HG03439 (cell line): ENCODE measurements around the gene TMEM132C.

ENCODE experiments used
- ATAC-seq: cut with Tn5 transposase; IDR thresholded peaks from one replicate; pipeline ENCODE4 v1.9.1; 2021; ENCODE audit warnings: mild to moderate bottlenecking, moderate library complexity; ENCODE audit not compliant: unreplicated experiment

The TMEM132C gene

GRCh38 chr12:128693771-128694170, 426.8 kb downstream of the TMEM132C start:
- ATAC-seq, result no peak

DNA sequence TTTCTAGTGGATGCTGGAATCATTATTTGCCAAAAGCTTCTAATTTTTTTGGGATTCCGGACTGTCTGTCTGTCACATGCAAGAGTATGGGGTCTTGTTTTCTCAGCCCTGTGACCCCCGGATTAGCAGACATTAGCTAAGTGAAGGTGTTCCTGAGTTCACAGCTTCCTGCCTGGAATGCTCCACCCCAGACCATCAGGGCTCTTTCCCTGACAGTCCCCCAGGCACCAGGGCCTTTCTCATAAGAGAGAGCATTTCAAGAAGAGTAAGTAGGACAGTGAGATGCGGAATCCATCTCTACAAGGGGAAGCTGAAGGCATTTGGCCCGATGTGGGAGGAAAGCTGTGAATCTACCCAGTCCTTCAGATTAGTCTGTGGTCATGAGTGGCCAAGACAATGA, 427.5 kb downstream of the TMEM132C start:
- no peak for ATAC-seq

GRCh38 chr12:128695697-128696096, 428.7 kb downstream of the TMEM132C start:
- ATAC-seq, result no peak

DNA sequence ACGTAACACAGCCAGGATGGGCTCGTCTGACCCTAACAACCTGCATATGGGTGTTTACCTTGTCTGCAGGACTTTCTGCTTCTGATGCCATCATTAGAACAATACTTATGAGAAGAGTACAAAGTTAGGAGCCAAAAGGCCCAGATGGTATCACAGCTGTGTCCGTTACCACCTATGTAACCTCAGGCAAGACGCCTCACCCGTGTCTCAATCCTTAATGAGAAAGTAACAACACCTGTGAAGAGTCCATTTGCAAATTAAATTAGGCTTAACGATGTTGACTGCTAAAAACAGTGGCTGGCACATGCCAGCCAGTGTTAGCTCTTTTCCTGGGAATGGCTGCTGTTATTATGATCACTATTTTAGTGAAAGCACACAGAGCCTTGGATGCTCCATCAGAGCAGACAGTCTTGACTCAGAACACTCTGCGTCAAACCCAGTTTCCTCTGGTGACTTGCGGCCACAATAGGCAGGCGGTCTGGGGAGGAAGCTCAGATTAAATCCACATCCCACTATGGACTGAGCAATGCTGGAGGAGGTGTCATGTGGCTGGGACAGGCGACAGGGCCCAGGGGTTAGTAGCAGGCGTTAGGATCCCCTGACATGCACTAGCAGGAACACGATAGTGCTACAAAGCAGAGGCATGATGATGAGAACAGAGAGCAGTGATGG, 431.5 kb downstream of the TMEM132C start:
- ATAC-seq, result no peak

DNA sequence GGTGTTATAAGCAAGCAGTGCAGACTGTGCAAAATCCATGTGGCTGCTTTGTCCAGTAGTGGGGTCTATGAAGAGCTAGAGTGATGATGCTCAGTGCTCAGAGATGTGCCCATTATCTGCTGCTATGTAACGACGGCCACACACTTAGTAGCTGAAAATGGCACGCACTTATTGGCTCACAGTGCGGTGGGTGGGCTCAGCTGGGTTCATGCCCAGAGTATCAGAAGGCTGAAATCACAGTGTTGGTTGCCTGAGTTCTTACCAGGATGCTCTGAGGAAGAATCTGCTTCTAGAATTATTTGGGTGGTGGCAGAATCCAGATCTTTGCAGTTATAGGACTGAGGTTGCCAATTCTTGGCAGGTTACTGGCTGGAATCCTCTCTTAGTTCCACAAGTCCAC, 432.1 kb downstream of the TMEM132C start:
- no peak for ATAC-seq

DNA sequence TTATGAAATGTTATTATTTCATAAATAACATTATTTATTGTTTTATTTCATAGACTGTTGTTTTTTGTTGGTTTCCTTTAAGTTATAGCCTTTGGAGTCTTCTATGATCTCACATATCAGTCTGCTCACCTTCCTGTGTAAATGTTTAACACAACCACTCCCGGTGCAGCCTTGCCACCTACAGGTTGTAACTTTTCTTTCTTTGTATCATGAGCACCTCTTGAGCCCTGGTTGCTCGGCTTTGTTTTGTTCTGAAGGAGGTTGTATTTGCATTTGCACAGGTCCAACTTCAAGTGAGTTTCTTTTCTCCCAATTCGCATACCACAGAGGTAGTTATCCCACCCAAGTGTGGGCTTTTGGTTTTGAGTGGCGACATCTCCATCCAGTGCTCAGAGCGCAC, 435.4 kb downstream of the TMEM132C start:
- no peak for ATAC-seq

DNA sequence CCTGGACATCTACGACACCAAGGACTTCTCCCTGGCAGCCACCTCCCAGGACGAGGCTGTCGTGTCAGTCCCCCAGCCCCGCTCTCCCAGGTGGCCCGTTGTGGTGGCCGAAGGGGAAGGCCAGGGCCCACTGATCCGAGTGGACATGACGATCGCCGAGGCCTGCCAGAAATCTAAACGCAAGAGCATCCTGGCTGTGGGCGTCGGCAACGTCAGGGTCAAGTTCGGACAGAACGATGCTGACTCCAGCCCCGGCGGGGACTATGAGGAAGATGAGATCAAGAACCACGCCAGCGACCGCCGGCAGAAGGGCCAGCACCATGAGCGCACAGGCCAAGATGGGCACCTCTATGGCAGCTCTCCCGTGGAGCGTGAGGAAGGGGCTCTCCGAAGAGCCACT, 438.2 kb downstream of the TMEM132C start:
- no peak for ATAC-seq

DNA sequence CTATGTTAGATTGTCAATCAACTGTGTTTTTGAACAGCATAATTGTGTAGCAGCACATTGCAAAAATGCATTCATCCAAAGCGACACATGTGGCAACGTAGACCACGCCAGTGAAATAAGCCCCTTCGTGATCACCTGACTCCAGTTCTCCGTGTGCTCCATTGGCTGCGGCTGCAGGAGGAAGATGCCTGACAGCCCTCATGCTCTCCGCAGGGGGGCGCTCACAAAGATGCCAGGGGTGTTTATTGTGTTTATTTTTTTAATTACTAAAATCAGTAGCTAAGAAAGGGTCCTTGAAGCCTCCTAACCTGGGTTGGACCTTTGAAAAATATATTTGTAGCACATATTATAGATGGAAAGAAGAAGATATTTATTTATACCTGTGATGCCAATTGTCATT, 440.5 kb downstream of the TMEM132C start:
- ATAC-seq, result no peak

- ATAC-seq, result no peak
Measured at GRCh38 chr12:128708789-128709188, 441.8 kb downstream of the TMEM132C start.

GRCh38 chr12:128709660-128710059, 442.7 kb downstream of the TMEM132C start:
- ATAC-seq, result no peak

- no peak for ATAC-seq
Measured at GRCh38 chr12:128711486-128711885, 444.5 kb downstream of the TMEM132C start.

GRCh38 chr12:128712622-128713021, 445.7 kb downstream of the TMEM132C start:
- ATAC-seq, result no peak

DNA sequence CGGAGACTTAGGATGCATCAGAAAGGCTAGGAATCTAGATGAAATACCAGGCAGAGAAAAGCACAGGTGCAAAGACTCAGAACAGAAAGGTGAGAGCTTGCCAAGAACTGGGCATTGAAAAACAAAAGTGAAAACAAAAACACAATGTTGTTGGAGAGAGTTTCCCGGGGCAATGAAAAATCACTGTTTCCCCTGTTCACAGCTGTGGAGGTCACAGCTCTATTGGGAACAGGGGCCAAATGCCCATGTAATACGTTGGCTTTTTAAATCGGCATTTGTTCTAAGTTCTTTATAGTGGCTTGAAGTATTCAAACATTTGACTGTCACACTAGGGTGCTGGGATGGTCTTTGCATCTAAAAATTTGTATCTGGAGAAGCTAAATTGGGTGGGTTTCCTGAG, 448.5 kb downstream of the TMEM132C start:
- ATAC-seq, result no peak

- ATAC-seq, result no peak
Measured at GRCh38 chr12:128724468-128725046, 457.6 kb downstream of the TMEM132C start.

GRCh38 chr12:128726886-128727285, 459.9 kb downstream of the TMEM132C start:
- no peak for ATAC-seq

GRCh38 chr12:128727461-128727860, 460.5 kb downstream of the TMEM132C start:
- no peak for ATAC-seq

DNA sequence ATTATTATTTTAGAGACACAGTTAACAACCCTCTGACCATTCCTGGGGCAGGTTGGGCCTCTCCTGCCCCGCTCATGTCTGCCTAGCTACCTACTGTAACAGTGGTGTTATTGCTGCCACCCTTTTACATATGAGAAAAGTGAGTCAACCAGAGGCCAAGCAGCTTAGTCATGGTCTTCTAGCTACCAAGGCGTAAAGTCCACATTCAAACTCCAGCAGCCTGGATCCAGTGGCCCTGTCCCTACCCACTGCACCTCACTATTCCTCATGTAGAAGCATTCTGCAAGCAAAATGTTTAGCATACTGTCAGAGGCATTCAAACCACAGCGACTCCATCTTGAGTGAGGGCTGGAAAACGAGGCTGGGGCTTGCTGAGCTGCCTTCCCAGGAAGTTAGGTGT, 461.0 kb downstream of the TMEM132C start:
- no peak for ATAC-seq

- ATAC-seq, result no peak
Measured at GRCh38 chr12:128729628-128730121, 462.7 kb downstream of the TMEM132C start.

GRCh38 chr12:128734371-128734770, 467.4 kb downstream of the TMEM132C start:
- no peak for ATAC-seq

GRCh38 chr12:128737292-128737966, 470.5 kb downstream of the TMEM132C start:
- no peak for ATAC-seq

- no peak for ATAC-seq
Measured at GRCh38 chr12:128743916-128744315, 476.9 kb downstream of the TMEM132C start.
